Suprapubic skin (tissue), 4 donors: ENCODE data around the gene MCTP1.

Experiments
- EP300 ChIP-seq: sonication (generic); formaldehyde crosslinking; IDR thresholded peaks from one replicate; pipeline ENCODE4 v1.6.1; 2017; ENCODE audit warnings: antibody characterized with exemption
- POLR2A ChIP-seq, 2 donors: fragments of 450-650 bp; IDR thresholded peaks; one replicate each; pipeline ENCODE4 v1.6.1; 2017; ENCODE audit warnings: antibody characterized with exemption in 2 of 2, mild to moderate bottlenecking in 2 of 2, moderate library complexity in 2 of 2
- POLR2AphosphoS5 ChIP-seq, 3 donors: sonication (generic); formaldehyde crosslinking; IDR thresholded peaks; one replicate each; pipeline ENCODE4 v1.6.1; 2017; ENCODE audit warnings: antibody characterized with exemption in 3 of 3
- TF ChIP-seq, protein P1 (sequence below), 2 donors: fragments of 200-600 bp in 1 of 2; fragments of 450-650 bp in 1 of 2; sonication (generic) in 1 of 2; IDR thresholded peaks; one replicate each; pipeline ENCODE4 v1.5.1; 2016 to 2019; ENCODE audit warnings: antibody characterized with exemption in 2 of 2, mild to moderate bottlenecking in 1 of 2, moderate library complexity in 1 of 2

DNA sequence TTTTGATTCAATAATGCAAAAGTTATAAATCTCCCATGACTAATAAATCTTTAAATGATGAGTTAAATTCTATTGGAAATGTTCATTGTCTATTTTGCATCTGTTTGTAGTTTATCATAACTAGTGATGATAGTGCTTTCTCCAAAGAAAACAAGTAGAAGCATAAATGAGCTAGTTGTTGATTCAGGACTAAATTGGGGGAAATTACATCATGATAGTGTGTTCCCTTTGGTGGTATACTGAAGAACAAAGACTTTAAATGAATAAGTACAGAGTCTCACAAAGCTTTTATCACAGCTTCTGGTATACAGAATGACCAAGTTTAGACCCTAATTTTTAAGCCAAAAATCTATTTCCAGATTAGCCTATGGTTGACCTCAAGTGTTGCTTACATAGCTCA is 173.8 kb downstream of the MCTP1 start:
- TF ChIP-seq, protein P1, sequence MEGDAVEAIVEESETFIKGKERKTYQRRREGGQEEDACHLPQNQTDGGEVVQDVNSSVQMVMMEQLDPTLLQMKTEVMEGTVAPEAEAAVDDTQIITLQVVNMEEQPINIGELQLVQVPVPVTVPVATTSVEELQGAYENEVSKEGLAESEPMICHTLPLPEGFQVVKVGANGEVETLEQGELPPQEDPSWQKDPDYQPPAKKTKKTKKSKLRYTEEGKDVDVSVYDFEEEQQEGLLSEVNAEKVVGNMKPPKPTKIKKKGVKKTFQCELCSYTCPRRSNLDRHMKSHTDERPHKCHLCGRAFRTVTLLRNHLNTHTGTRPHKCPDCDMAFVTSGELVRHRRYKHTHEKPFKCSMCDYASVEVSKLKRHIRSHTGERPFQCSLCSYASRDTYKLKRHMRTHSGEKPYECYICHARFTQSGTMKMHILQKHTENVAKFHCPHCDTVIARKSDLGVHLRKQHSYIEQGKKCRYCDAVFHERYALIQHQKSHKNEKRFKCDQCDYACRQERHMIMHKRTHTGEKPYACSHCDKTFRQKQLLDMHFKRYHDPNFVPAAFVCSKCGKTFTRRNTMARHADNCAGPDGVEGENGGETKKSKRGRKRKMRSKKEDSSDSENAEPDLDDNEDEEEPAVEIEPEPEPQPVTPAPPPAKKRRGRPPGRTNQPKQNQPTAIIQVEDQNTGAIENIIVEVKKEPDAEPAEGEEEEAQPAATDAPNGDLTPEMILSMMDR (IDR thresholded peaks at IDR 0.05): no peak
- TF ChIP-seq POLR2A (IDR thresholded peaks at IDR 0.05) (no peak), EP300 (no peak), POLR2AphosphoS5 (IDR thresholded peaks at IDR 0.05) (no peak)
